Measurements from ENCODE around the gene ARHGAP26. TPM values are rescaled to one million over a fixed set of nuclear protein-coding genes. Genes with fewer than 3 reads are reported as not detected.

ARHGAP26 gene
- total and polyA plus RNA-seq, 7 donors: 5.4 to 25.5 (median 19.1) TPM

GRCh38 chr5:142915813-142916424 is 145.7 kb downstream of the ARHGAP26 start:
- WGBS, 2 donors: 59 to 76% methylated on average over 8 of the region's 8 CpGs
- Histone ChIP-seq H3K9me3 (no peaks in the 10 kb centered on the region), H3K36me3 (no peaks in the 10 kb centered on the region), H3K27ac (no peak overlapping the region), H3K27me3 (no peaks in the 10 kb centered on the region), H3K4me3 (no peak overlapping the region), H3K4me1 (no peaks in the 10 kb centered on the region)
- DNase-seq: no peak
- TF ChIP-seq POLR2AphosphoS5 (IDR thresholded peaks at IDR 0.05) (no peak), EP300 (IDR thresholded peaks at IDR 0.05) (no peak), POLR2A (IDR thresholded peaks at IDR 0.05) (no peak), CTCF (IDR thresholded peaks at IDR 0.05) (no peak)
- intact Hi-C loops (cut with DNase I): no loop called here

GRCh38 chr5:142918959-142919635 is 148.9 kb downstream of the ARHGAP26 start:
- Histone ChIP-seq H3K4me3 (no peak overlapping the region), H3K4me1 (peaks cover 0 to 9% (median 1%) of the 10 kb centered on the region in 4 donors), H3K27ac (no peak overlapping the region), H3K36me3 (no peaks in the 10 kb centered on the region), H3K9me3 (no peaks in the 10 kb centered on the region), H3K27me3 (no peaks in the 10 kb centered on the region)
- no peak for DNase-seq
- TF ChIP-seq POLR2AphosphoS5 (IDR thresholded peaks at IDR 0.05) (no peak), POLR2A (IDR thresholded peaks at IDR 0.05) (no peak), CTCF (IDR thresholded peaks at IDR 0.05) (no peak), EP300 (IDR thresholded peaks at IDR 0.05) (no peak)
- intact Hi-C loops (cut with DNase I): no loop called here
- WGBS, 2 donors: 84 to 89% methylated on average over 7 of the region's 7 CpGs

- no peak for DNase-seq
- Histone ChIP-seq H3K9me3 (no peaks in the 10 kb centered on the region), H3K27ac (no peak overlapping the region), H3K4me3 (no peak overlapping the region), H3K4me1 (peaks cover 0 to 9% (median 4%) of the 10 kb centered on the region in 4 donors), H3K27me3 (no peaks in the 10 kb centered on the region), H3K36me3 (no peaks in the 10 kb centered on the region)
- WGBS, 2 donors: 19 to 74% methylated on average over 3 of the region's 3 CpGs
- TF ChIP-seq EP300 (IDR thresholded peaks at IDR 0.05): no peak
- TF ChIP-seq POLR2AphosphoS5 (IDR thresholded peaks at IDR 0.05): no peak
- TF ChIP-seq CTCF (IDR thresholded peaks at IDR 0.05): no peak
- TF ChIP-seq POLR2A (IDR thresholded peaks at IDR 0.05): no peak
- intact Hi-C loops (cut with DNase I): no loop called here
Observed at GRCh38 chr5:142920849-142921612, 150.9 kb downstream of the ARHGAP26 start.

GRCh38 chr5:142922223-142922952 is 152.2 kb downstream of the ARHGAP26 start:
- Histone ChIP-seq H3K36me3 (no peaks in the 10 kb centered on the region), H3K27ac (no peak overlapping the region), H3K9me3 (no peaks in the 10 kb centered on the region), H3K27me3 (no peaks in the 10 kb centered on the region), H3K4me3 (no peak overlapping the region), H3K4me1 (peaks cover 0 to 13% (median 5%) of the 10 kb centered on the region in 4 donors)
- peak; percentile 6 to 50 (median 44) for TF ChIP-seq CTCF (IDR thresholded peaks at IDR 0.05)
- no peak for TF ChIP-seq EP300 (IDR thresholded peaks at IDR 0.05)
- no peak for TF ChIP-seq POLR2AphosphoS5 (IDR thresholded peaks at IDR 0.05)
- no peak for DNase-seq
- intact Hi-C loops (cut with DNase I): loop anchor here (1.0 to 2.0 kb wide), 2 partner anchors 482 to 903 kb away; no protein-coding TSS in a partner anchor
- WGBS, 2 donors: 66 to 68% methylated on average over 1 of the region's 1 CpG

Data from sigmoid colon (tissue), 7 donors.